GM18502 (cell line): Measurements from ENCODE around the gene NELFA.

Experiments used
- ATAC-seq: cut with Tn5 transposase; IDR thresholded peaks from one replicate; pipeline ENCODE4 v1.9.1; 2021; ENCODE audit warnings: mild to moderate bottlenecking; ENCODE audit not compliant: unreplicated experiment, poor library complexity

Gene NELFA

GRCh38 chr4:1948232-1948631, 60.5 kb downstream of the NELFA start:
- no peak for ATAC-seq

- ATAC-seq = no peak
Measured at GRCh38 chr4:1945912-1946311, 62.9 kb downstream of the NELFA start.

GRCh38 chr4:1945124-1945895, 63.5 kb downstream of the NELFA start:
- no peak for ATAC-seq

GRCh38 chr4:1943928-1944327, 64.8 kb downstream of the NELFA start:
- ATAC-seq = no peak

GRCh38 chr4:1940566-1940965, 68.2 kb downstream of the NELFA start:
- no peak for ATAC-seq

- ATAC-seq = no peak
Measured at GRCh38 chr4:1939664-1940509, 68.9 kb downstream of the NELFA start.

- no peak for ATAC-seq
Measured at GRCh38 chr4:1938027-1938426, 70.7 kb downstream of the NELFA start.

GRCh38 chr4:1937550-1937949, 71.2 kb downstream of the NELFA start:
- no peak for ATAC-seq

- no peak for ATAC-seq
Measured at GRCh38 chr4:1933700-1934099, 75.1 kb downstream of the NELFA start.

- no peak for ATAC-seq
Measured at GRCh38 chr4:1932736-1933135, 76.0 kb downstream of the NELFA start.
